Measurements from ENCODE around the gene GALK1.

- TF ChIP-seq CTCF (conservative IDR thresholded peaks at IDR 0.05 in 1 of 2, IDR thresholded peaks at IDR 0.05 in 1 of 2; ENCODE audit: low read depth in 1 of 2, low read length in 2 of 2) = no peak
- no peak for TF ChIP-seq EZH2 (IDR thresholded peaks at IDR 0.05; ENCODE audit: low read length, missing control alignments)
Measured at GRCh38 chr17:75751676-75752404, 13.2 kb downstream of the GALK1 start.
